ENCODE data around the gene PLD6. TPM values are rescaled to one million over a fixed set of nuclear protein-coding genes. Genes with fewer than 3 reads are reported as not detected.

PLD6 gene
- total RNA-seq, 1 donor from 2014 or later, result 7.6 TPM

DNA sequence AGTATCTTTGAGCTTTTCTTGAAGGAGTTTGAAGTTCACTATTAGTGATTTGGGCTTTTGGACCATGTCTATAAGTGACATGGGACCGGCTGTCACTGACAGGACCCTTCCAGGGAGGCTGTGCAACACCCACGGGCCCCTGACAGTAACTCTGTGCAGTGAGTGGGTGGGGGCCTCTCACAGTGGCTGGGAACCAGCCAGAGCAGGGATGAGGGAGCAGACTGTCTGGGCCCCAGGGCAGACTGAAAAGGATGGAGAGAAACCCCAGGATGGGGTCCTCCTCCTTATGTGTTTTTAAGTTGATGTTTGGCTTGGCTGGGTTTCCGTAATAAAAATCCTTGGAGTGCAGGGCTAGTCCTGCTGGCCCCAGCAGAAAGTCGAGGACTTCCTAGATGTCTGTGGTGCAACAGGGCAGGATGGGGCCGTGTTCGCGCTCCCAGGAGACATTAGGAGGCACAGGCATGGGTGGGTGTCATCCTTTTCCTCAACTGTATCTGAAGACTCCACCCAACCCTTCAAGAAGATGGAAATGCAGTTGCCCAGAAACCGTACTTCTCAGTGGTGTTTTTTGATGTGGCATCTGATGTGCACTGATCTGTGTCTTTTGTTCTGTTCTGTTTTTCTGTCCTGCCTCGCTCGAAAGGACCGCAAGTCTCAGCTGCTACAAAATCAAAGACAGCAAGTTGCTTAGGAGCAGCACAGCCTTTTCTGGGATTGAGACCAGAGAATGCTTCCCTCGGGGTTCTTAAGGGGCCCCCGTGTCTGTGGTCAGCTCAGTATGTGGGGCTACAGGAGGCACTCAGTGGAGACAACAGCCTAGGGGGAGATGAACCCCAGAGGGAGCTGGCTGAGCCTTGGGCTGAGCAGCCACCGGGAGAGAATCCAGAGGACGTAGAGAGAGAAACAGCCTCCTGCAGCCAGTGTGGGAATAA lies 24.2 kb downstream of the PLD6 start:
- peak overlapping the region; percentile 57 for H3K4me3 Mint-ChIP-seq
- peaks cover 48% of the 10 kb centered on the region for H3K4me1 Mint-ChIP-seq
- POLR2A ChIA-PET, result interaction anchor here (0.9 kb wide), 1 partner anchor 16 kb away, joined by 3 read pairs; no protein-coding TSS in a partner anchor
- H3K9me3 Mint-ChIP-seq, result no peaks in the 10 kb centered on the region
- no peak for DNase-seq
- peak overlapping the region; percentile 84 for H3K27ac Mint-ChIP-seq
- TF ChIP-seq, protein P1, sequence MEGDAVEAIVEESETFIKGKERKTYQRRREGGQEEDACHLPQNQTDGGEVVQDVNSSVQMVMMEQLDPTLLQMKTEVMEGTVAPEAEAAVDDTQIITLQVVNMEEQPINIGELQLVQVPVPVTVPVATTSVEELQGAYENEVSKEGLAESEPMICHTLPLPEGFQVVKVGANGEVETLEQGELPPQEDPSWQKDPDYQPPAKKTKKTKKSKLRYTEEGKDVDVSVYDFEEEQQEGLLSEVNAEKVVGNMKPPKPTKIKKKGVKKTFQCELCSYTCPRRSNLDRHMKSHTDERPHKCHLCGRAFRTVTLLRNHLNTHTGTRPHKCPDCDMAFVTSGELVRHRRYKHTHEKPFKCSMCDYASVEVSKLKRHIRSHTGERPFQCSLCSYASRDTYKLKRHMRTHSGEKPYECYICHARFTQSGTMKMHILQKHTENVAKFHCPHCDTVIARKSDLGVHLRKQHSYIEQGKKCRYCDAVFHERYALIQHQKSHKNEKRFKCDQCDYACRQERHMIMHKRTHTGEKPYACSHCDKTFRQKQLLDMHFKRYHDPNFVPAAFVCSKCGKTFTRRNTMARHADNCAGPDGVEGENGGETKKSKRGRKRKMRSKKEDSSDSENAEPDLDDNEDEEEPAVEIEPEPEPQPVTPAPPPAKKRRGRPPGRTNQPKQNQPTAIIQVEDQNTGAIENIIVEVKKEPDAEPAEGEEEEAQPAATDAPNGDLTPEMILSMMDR (IDR thresholded peaks at IDR 0.05), result no peak
- CTCF ChIA-PET, result no interaction called here
- peak; percentile 78 for ATAC-seq (ENCODE audit: low read depth)
- H3K27me3 Mint-ChIP-seq, result no peaks in the 10 kb centered on the region
- intact Hi-C loops (cut with micrococcal nuclease), result no loop called here
- peaks cover 73% of the 10 kb centered on the region for H3K36me3 Mint-ChIP-seq (ENCODE audit: low read depth)

DNA sequence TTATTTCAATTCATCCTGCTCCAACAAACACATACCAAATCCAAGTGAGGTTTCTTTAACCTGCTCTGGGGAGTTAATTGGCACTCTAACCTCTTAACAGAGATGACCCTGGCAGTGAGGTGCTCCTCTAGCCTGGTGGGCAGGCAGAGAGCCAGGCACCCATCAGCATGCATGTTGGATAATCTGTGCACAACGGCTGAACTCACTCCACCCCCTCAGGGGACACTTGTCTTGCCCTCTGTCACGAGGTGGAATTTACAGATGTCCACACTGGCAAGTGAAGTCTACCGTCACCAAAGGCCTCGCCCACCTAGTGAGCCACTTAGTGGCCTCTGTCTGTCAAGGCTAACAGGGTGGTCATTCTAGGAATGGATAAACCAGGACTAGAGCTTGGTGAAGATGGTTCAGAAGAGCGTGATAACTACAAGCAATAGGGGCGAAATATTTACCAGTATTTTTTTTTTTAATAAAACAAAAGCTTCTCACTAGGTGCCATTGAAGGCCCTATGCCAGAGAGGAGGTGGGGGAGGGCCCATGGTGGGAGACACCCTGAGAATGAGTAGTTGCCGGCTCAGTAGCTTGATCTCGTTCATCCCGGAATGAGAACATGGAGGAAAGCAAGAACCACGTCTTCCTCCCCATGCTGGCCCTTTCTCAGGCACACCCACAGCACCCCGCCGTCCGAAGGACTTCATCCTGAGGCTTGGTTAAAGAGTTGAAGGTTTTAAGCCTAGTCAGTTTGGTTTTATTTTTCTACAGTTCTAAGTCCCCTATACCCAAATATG lies 25.2 kb downstream of the PLD6 start:
- POLR2A ChIA-PET, result interaction anchor here (0.9 kb wide), 1 partner anchor 17 kb away, joined by 3 read pairs; no protein-coding TSS in a partner anchor
- CTCF ChIA-PET, result no interaction called here
- Mint-ChIP-seq H3K9me3 (no peaks in the 10 kb centered on the region), H3K27ac (peak overlapping the region; percentile 84), H3K4me1 (peaks cover 55% of the 10 kb centered on the region), H3K4me3 (no peak overlapping the region), H3K36me3 (ENCODE audit: low read depth) (peaks cover 75% of the 10 kb centered on the region), H3K27me3 (no peaks in the 10 kb centered on the region)
- no peak for ATAC-seq (ENCODE audit: low read depth)
- intact Hi-C loops (cut with micrococcal nuclease), result no loop called here
- DNase-seq, result no peak
- TF ChIP-seq, protein P1 (IDR thresholded peaks at IDR 0.05), result no peak

DNA sequence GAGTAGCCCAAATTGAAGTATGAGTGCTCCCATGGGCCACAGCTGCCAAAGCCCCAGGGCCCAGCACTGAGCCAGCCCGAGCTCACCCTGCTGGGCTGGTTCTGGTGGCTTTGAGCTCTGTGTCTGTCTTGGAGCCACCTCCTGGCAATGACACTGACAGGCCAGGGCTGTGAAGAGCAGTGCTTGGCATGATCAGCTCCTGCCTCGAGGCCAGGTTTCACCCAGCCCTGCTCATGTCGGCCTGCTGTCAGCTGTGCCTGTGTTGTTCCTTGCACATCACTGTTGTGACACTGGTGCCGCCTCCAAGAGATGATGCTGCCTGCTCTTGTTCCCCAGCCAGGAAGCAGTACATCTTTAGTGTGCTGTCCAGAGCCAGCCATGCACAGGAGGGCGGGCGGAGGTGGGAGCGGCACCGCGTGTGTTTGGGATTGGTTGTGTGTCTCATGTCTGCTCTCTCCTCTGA lies 26.0 kb downstream of the PLD6 start:
- Mint-ChIP-seq H3K9me3 (no peaks in the 10 kb centered on the region), H3K27ac (no peak overlapping the region), H3K27me3 (no peaks in the 10 kb centered on the region), H3K4me1 (peaks cover 56% of the 10 kb centered on the region), H3K4me3 (no peak overlapping the region), H3K36me3 (ENCODE audit: low read depth) (peaks cover 71% of the 10 kb centered on the region)
- intact Hi-C loops (cut with micrococcal nuclease), result no loop called here
- POLR2A ChIA-PET, result no interaction called here
- ATAC-seq (ENCODE audit: low read depth) (no peak), DNase-seq (no peak)
- CTCF ChIA-PET, result no interaction called here
- TF ChIP-seq, protein P1 (IDR thresholded peaks at IDR 0.05), result no peak

DNA sequence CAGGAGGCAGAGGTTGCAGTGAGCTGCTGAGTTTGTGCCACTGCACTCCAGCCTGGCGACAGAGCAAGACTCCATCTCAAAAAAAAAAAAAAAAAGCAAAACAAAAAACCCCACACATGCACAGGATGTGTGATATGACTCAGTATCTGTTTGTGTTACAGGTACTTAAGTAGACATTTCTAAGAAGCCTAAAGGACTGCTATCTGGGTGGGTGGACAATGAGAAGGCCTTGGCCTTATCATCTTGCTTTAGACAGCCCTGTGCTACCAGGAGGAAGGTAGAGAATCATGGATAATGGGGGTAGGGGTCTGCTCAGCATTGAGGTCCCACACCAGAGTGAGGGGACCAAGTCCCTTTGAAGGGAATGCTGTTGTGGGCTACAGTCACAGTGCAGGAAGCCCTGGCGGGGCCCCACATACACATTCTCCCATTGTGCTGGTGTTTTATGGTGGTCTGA lies 26.7 kb downstream of the PLD6 start:
- no peak overlapping the region for H3K4me3 Mint-ChIP-seq
- peak overlapping the region; percentile 73 for H3K27ac Mint-ChIP-seq
- H3K4me1 Mint-ChIP-seq, result peaks cover 54% of the 10 kb centered on the region
- TF ChIP-seq, protein P1 (IDR thresholded peaks at IDR 0.05), result no peak
- H3K36me3 Mint-ChIP-seq (ENCODE audit: low read depth), result peaks cover 70% of the 10 kb centered on the region
- intact Hi-C loops (cut with micrococcal nuclease), result no loop called here
- ChIA-PET POLR2A (no interaction called here), CTCF (no interaction called here)
- H3K9me3 Mint-ChIP-seq, result no peaks in the 10 kb centered on the region
- DNase-seq (no peak), ATAC-seq (ENCODE audit: low read depth) (peak; percentile 19)
- no peaks in the 10 kb centered on the region for H3K27me3 Mint-ChIP-seq
